H1 (cell line): Measurements from ENCODE around the gene ECPAS. TPM values are rescaled to one million over a fixed set of nuclear protein-coding genes. Genes with fewer than 3 reads are reported as not detected.

Experiments
- BCL11A ChIP-seq, 2 experiments: IDR thresholded peaks; one replicate each; pipeline ENCODE4 v1.6.1; 2011; ENCODE audit warnings: low read depth in 2 of 2, low read length in 2 of 2, mild to moderate bottlenecking in 2 of 2
- BRCA1 ChIP-seq: IDR thresholded peaks from 2 replicates; pipeline ENCODE4 v1.6.1; 2012; ENCODE audit warnings: low read depth, low read length, improper control_type of control experiment
- CBX8 ChIP-seq: fragments of 300-800, 300-1000 bp; sonication (generic); IDR thresholded peaks from 2 replicates; pipeline ENCODE4 v1.7.1; 2016; ENCODE audit warnings: low read depth, low read length, borderline replicate concordance
- CEBPB ChIP-seq: IDR thresholded peaks from 2 replicates; pipeline ENCODE4 v1.6.1; 2012; ENCODE audit warnings: low read depth, low read length
- CHD1 ChIP-seq: IDR thresholded peaks from 2 replicates; pipeline ENCODE4 v1.6.1; 2012; ENCODE audit warnings: low read depth, low read length, improper control_type of control experiment
- EGR1 ChIP-seq: IDR thresholded peaks from 2 replicates; pipeline ENCODE4 v1.6.1; 2011; ENCODE audit warnings: low read depth, low read length, borderline replicate concordance
- GTF2F1 ChIP-seq: IDR thresholded peaks from 2 replicates; pipeline ENCODE4 v1.6.1; 2012; ENCODE audit warnings: low read depth, low read length, improper control_type of control experiment, borderline replicate concordance
- HDAC2 ChIP-seq, 2 experiments: fragments of 300-600 bp in 1 of 2; sonication (generic) in 1 of 2; IDR thresholded peaks; 2 replicates each; pipeline ENCODE4 v1.6.1; 2011 to 2012; ENCODE audit warnings: low read depth in 2 of 2, low read length in 2 of 2, mild to moderate bottlenecking in 2 of 2, moderate library complexity in 2 of 2, borderline replicate concordance in 1 of 2, inconsistent platforms in 1 of 2
- JUN ChIP-seq: IDR thresholded peaks from 2 replicates; pipeline ENCODE4 v1.6.1; 2011; ENCODE audit warnings: low read depth, mild to moderate bottlenecking, improper control_type of control experiment, low read length
- KDM1A ChIP-seq: fragments of 200-600, 300-600 bp; sonication (generic); IDR thresholded peaks from 2 replicates; pipeline ENCODE4 v1.7.1; 2016; ENCODE audit warnings: mild to moderate bottlenecking, low read length, borderline replicate concordance
- PHF8 ChIP-seq: fragments of 200-600 bp; sonication (generic); conservative IDR thresholded peaks from 2 replicates; pipeline ENCODE4 v1.7.1; 2012; ENCODE audit warnings: low read depth, mild to moderate bottlenecking, inconsistent platforms, low read length, moderate library complexity
- POLR2A ChIP-seq, 2 experiments: IDR thresholded peaks; 1 replicate in 1 of 2; 2 replicates in 1 of 2; pipeline ENCODE4 v1.6.1; 2011; ENCODE audit warnings: low read depth in 2 of 2, low read length in 2 of 2, mild to moderate bottlenecking in 2 of 2; ENCODE audit errors: control extremely low read depth in 1 of 2
- POLR2AphosphoS5 ChIP-seq: IDR thresholded peaks from 2 replicates; pipeline ENCODE4 v1.6.1; 2011; ENCODE audit warnings: low read depth, low read length
- RBBP5 ChIP-seq: IDR thresholded peaks from 2 replicates; pipeline ENCODE4 v1.7.1; 2012; ENCODE audit warnings: low read depth, mild to moderate bottlenecking, inconsistent platforms, low read length, moderate library complexity, borderline replicate concordance
- RNF2 ChIP-seq: fragments of 200-900, 300-1000 bp; sonication (generic); IDR thresholded peaks from 2 replicates; pipeline ENCODE4 v1.7.1; 2016; ENCODE audit warnings: borderline replicate concordance, low read depth, mild to moderate bottlenecking, antibody characterized with exemption, low read length; ENCODE audit not compliant: poor library complexity, severe bottlenecking; ENCODE audit errors: missing control alignments
- SIN3A ChIP-seq, 2 experiments: IDR thresholded peaks in 1 of 2; conservative IDR thresholded peaks in 1 of 2; 2 replicates each; pipeline ENCODE4 v1.6.1; 2011 to 2012; ENCODE audit warnings: low read length in 2 of 2, improper control_type of control experiment in 1 of 2, low read depth in 1 of 2, mild to moderate bottlenecking in 1 of 2
- SUZ12 ChIP-seq: fragments of 200-600 bp; sonication (generic); IDR thresholded peaks from 2 replicates; pipeline ENCODE4 v1.6.1; 2012; ENCODE audit warnings: mild to moderate bottlenecking, inconsistent platforms, low read length, moderate library complexity, mixed read lengths
- TAF1 ChIP-seq: IDR thresholded peaks from 2 replicates; pipeline ENCODE4 v1.6.1; 2011; ENCODE audit warnings: mild to moderate bottlenecking, low read depth, low read length
- TBP ChIP-seq: IDR thresholded peaks from 2 replicates; pipeline ENCODE4 v1.6.1; 2011; ENCODE audit warnings: low read depth, low read length, improper control_type of control experiment
- ZNF274 ChIP-seq: IDR thresholded peaks from 2 replicates; pipeline ENCODE4 v1.7.0; 2012; ENCODE audit warnings: low read length, borderline replicate concordance; ENCODE audit errors: extremely low read depth
- polyA plus RNA-seq, 7 experiments: library from polyadenylated mRNA; depleted of rRNA in 3 of 7; stranded (reverse) in 5 of 7; unstranded in 2 of 7; fragments of >200 nt in 5 of 7; fragments of 200-250 nt in 2 of 7; gene quantifications; 1 replicate in 5 of 7; 2 replicates in 1 of 7; 4 replicates in 1 of 7; pipeline versions ENCODE4 v1.2.1 to v1.2.3, GENCODE V29; 2011 to 2013; ENCODE audit warnings: missing spikeins in 2 of 7, mixed read lengths in 2 of 7
- total RNA-seq: library from RNA; stranded (reverse); fragmentation: NEBNext Ultra II Directional; extraction: Animal tissue kit (Norgen Biotek cat#: 25700); gene quantifications from 2 replicates; pipeline ENCODE4 v1.2.1, GENCODE V29; 2021

ECPAS gene
- total and polyA plus RNA-seq, 2 of the 8 experiments (the other 6 are each of a cell fraction or from before 2014, with no cell fraction given): 20.9 to 131 TPM

DNA sequence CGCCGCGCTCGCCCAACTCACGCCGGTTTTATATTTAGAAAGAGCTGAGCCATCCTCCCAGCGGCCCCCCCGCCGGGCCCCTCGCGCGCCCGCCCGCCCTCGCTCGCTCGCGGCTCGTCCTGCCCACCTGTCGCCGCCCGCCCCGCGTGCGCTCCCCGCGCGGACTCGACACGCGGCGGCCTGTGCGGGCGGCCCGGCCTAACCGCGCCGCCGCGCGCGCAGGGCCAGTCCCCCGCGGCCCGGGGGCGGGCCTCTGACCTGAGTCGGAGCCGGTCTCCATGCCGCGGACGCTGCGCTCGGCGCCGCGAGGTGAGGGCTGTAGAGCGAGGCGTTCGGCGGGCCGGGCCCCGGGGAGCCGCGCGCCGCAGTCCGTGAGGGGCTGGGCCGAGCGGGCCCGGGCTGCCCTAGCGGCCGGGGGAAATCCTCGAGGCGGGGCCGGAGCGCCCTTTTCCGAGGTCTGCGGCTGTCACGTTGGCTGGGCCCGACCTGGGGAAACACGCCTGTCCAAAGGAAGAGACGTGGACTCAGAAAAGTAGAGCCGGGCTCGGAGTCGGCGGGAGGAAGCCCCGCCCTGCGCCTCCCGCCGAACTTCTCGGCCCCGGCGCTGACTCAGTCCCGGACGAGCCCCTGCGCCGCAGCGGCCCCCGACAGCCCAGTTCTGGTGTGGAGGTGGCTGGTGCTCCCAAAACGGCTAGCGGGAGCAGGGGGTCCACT lies at the start of gene ECPAS (continued):
- peak; percentile 4 to 58; a peak in 1 of 4 replicates for TF ChIP-seq HDAC2 (IDR thresholded peaks at IDR 0.05; ENCODE audit: borderline replicate concordance in 1 of 2, low read depth in 2 of 2, low read length in 2 of 2)
- no peak for TF ChIP-seq GTF2F1
- no peak for TF ChIP-seq CEBPB
- peak in 1 of 2 experiments; percentile 70; a peak in 1 of 4 replicates for TF ChIP-seq SIN3A (conservative IDR thresholded peaks at IDR 0.05 in 1 of 2, IDR thresholded peaks at IDR 0.05 in 1 of 2; ENCODE audit: low read depth in 1 of 2, low read length in 2 of 2)
- TF ChIP-seq KDM1A: no peak
- no peak for TF ChIP-seq ZNF274
- TF ChIP-seq JUN: no peak
- no peak for TF ChIP-seq EGR1
- TF ChIP-seq TBP: peak; percentile 67; the same call in 1 of the 2 replicates
- peak in 1 of 2 experiments; percentile 23; a peak in 1 of 3 replicates for TF ChIP-seq POLR2A (IDR thresholded peaks at IDR 0.05; ENCODE audit: control extremely low read depth in 1 of 2, low read depth in 2 of 2, low read length in 2 of 2)
- no peak for TF ChIP-seq BCL11A (IDR thresholded peaks at IDR 0.05; ENCODE audit: low read depth in 2 of 2, low read length in 2 of 2)
- TF ChIP-seq SUZ12: no peak
- TF ChIP-seq RBBP5: peak; percentile 46
- peak; percentile 71 for TF ChIP-seq TAF1
- peak; percentile 70; the same call in 1 of the 2 replicates for TF ChIP-seq CHD1
- TF ChIP-seq POLR2AphosphoS5: peak; percentile 39; the same call in 1 of the 2 replicates
- TF ChIP-seq RNF2: no peak
- TF ChIP-seq BRCA1: no peak
- TF ChIP-seq PHF8: peak; percentile 57
- TF ChIP-seq CBX8: no peak
